GM23248 (cell line): ENCODE measurements around the gene DIDO1. TPM values are rescaled to one million over a fixed set of nuclear protein-coding genes. Genes with fewer than 3 reads are reported as not detected.

Experiments
- DNase-seq: peaks from one replicate; pipeline ENCODE4 v3.0.0-alpha.2; 2015
- H2AFZ ChIP-seq: fragments of 200-600 bp; sonication (generic); 2 replicates; pipeline ENCODE4 v1.6.1; 2016; ENCODE audit warnings: antibody characterized with exemption
- H3F3A ChIP-seq: fragments of 200-600 bp; sonication (generic); 2 replicates; pipeline ENCODE4 v1.6.1; 2016; ENCODE audit warnings: mild to moderate bottlenecking, antibody characterized with exemption, mixed run types; ENCODE audit not compliant: insufficient read depth
- H3K27ac ChIP-seq: fragments of 200-600 bp; sonication (generic); 2 replicates; pipeline ENCODE4 v1.5.1; 2016; ENCODE audit warnings: mild to moderate bottlenecking
- H3K27me3 ChIP-seq: fragments of 200-600 bp; sonication (generic); replicated peaks from 2 replicates; pipeline ENCODE4 v1.6.1; 2016; ENCODE audit warnings: mild to moderate bottlenecking; ENCODE audit not compliant: insufficient read depth
- H3K36me3 ChIP-seq: fragments of 200-600 bp; sonication (generic); 2 replicates; pipeline ENCODE4 v1.6.1; 2016; ENCODE audit warnings: low read depth, mild to moderate bottlenecking
- H3K4me1 ChIP-seq: fragments of 200-600 bp; sonication (generic); 2 replicates; pipeline ENCODE4 v1.6.1; 2016; ENCODE audit warnings: mild to moderate bottlenecking; ENCODE audit not compliant: insufficient read depth
- H3K4me2 ChIP-seq: fragments of 200-600 bp; sonication (generic); one replicate; pipeline ENCODE4 v1.6.1; 2016; ENCODE audit warnings: mild to moderate bottlenecking; ENCODE audit not compliant: unreplicated experiment
- H3K4me3 ChIP-seq: fragments of 200-600 bp; sonication (generic); 2 replicates; pipeline ENCODE4 v1.5.1; 2016; ENCODE audit warnings: mild to moderate bottlenecking
- H3K79me2 ChIP-seq: fragments of 200-600 bp; sonication (generic); 2 replicates; pipeline ENCODE4 v1.6.1; 2016; ENCODE audit warnings: mild to moderate bottlenecking; ENCODE audit not compliant: insufficient read depth
- H3K9ac ChIP-seq: fragments of 200-600 bp; sonication (generic); 2 replicates; pipeline ENCODE4 v1.6.1; 2016; ENCODE audit warnings: mild to moderate bottlenecking
- H3K9me2 ChIP-seq: fragments of 200-600 bp; sonication (generic); 2 replicates; pipeline ENCODE4 v1.6.1; 2016; ENCODE audit warnings: mixed run types, mild to moderate bottlenecking, moderate library complexity; ENCODE audit not compliant: insufficient read depth
- H3K9me3 ChIP-seq: fragments of 200-600 bp; sonication (generic); one replicate; pipeline ENCODE4 v1.6.1; 2017; ENCODE audit warnings: low read depth
- H4K20me1 ChIP-seq: fragments of 200-600 bp; sonication (generic); 2 replicates; pipeline ENCODE4 v1.6.0; 2016; ENCODE audit not compliant: insufficient read depth
- EZH2 ChIP-seq: fragments of 200-600 bp; sonication (generic); IDR thresholded peaks from 2 replicates; pipeline ENCODE4 v1.6.1; 2018; ENCODE audit warnings: antibody characterized with exemption, mild to moderate bottlenecking; ENCODE audit not compliant: insufficient read depth, poor library complexity, severe bottlenecking
- EZH2phosphoT487 ChIP-seq: fragments of 200-600 bp; sonication (generic); IDR thresholded peaks from 2 replicates; pipeline ENCODE4 v1.6.1; 2018; ENCODE audit warnings: antibody characterized with exemption, moderate library complexity, mild to moderate bottlenecking, low read depth; ENCODE audit not compliant: insufficient read depth
- WGBS, 2 experiments: methylation state at CpG; one replicate each; pipeline ENCODE4 v1.1.6; 2015 to 2017; ENCODE audit warnings: low lambda C conversion rate in 2 of 2, low coverage in 1 of 2; ENCODE audit errors: missing lambda C conversion rate in 2 of 2; 5-methylcytosine and 5-hydroxymethylcytosine counted together
- in situ Hi-C: fragments of 300-500 bp; cut with MboI; formaldehyde crosslinking; loops from 2 replicates; pipeline ENCODE4 v1.15.0; 2020
- polyA plus RNA-seq: library from polyadenylated mRNA; unstranded; fragments of >200 nt; fragmentation: Nextera tagmentation; extraction: Ambion mirVana; gene quantifications from 2 replicates; pipeline ENCODE4 v1.2.1, GENCODE V29; 2016
- small RNA-seq: library from RNA; depleted of rRNA; stranded (forward); fragments of <200 nt; gene quantifications from one replicate; pipeline ENCODE3, GENCODE V24; 2014; ENCODE audit warnings: low read depth, low replicate concordance
- total RNA-seq: library from RNA; depleted of rRNA; stranded (reverse); fragments of >200 nt; shearing (Covaris generic); gene quantifications from 2 replicates; pipeline ENCODE4 v1.2.3, GENCODE V29; 2014; rRNA removed

DIDO1 gene
- total and polyA plus RNA-seq, 2 experiments from 2014 or later, result 16.2 to 37.1 TPM

DNA sequence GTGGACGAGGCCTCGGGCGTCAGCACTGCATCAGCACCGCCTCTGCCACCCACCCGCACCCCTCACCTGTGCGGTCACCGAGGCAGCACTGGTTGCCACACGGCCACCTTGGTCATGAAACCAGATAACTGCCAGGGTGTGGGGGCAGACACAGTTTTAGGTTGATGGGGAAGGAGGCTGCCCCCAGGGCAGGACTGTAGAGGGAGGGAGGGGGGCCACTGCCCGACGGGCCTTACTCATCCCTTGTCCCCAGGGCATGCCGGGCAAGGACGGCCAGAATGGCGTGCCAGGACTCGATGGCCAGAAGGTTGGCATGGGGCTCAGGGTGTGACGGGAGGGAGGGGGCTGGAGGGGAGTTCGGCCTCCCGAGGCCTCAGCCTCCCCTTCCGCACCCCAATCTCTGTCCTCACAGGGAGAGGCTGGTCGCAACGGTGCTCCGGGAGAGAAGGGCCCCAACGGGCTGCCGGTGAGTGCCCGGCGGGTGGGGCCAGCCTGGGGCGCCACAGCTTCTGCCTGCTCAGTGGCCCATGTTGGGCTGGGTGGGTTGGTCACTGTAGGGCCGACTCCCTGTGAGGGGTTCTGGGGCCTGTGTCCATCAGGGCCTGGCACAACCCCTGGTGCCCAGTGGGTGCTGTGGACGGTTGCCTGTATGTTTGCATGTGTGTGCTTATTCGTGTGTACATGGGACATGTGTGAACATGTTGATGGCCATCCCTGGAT, 97.6 kb downstream of the DIDO1 start:
- Histone ChIP-seq H3K4me3 (no peak overlapping the region), H3F3A (no peaks in the 10 kb centered on the region), H3K9me3 (no peaks in the 10 kb centered on the region), H3K4me1 (no peaks in the 10 kb centered on the region), H2AFZ (no peak overlapping the region), H3K9ac (no peak overlapping the region), H3K4me2 (no peak overlapping the region), H3K27me3 (no peaks in the 10 kb centered on the region), H3K36me3 (no peaks in the 10 kb centered on the region), H3K79me2 (no peaks in the 10 kb centered on the region), H3K9me2 (no peaks in the 10 kb centered on the region), H4K20me1 (no peaks in the 10 kb centered on the region), H3K27ac (no peak overlapping the region)
- in situ Hi-C loops, result no loop called here
- TF ChIP-seq EZH2phosphoT487 (no peak), EZH2 (no peak)
- DNase-seq, result no peak
- WGBS, 2 experiments, result 75 to 84% methylated on average over 19 to 29 of the region's 29 CpGs

DNA sequence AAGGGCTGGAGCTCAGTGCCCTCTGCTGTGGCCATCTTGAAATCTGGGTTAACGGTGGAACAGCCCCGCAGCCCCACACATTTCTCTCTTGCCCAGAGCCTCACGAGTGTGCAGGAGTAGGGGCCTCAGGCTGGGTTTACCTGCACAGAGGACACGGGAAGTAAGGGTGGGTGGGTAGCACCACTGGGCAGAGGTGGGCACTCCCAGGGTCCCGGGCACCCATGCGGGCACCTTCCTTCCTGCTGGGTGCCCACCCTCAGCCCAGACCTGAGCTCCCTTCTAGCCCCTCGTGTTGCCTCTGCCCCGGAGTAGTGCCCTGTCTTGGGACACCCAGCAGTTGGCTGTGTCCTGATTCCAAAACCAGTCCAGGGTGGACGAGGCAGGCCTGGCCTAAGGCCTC, 98.3 kb downstream of the DIDO1 start:
- in situ Hi-C loops, result no loop called here

More for the DNA sequence above, 98.3 kb downstream of the DIDO1 start:
- no peaks in the 10 kb centered on the region for H3K27me3 ChIP-seq
- no peaks in the 10 kb centered on the region for H3K9me2 ChIP-seq
- H3K27ac ChIP-seq, result no peak overlapping the region
- no peaks in the 10 kb centered on the region for H4K20me1 ChIP-seq
- no peaks in the 10 kb centered on the region for H3K79me2 ChIP-seq
- no peaks in the 10 kb centered on the region for H3K4me1 ChIP-seq
- H2AFZ ChIP-seq, result no peak overlapping the region
- TF ChIP-seq EZH2 (no peak), EZH2phosphoT487 (no peak)
- no peak for DNase-seq
- H3K4me2 ChIP-seq, result no peak overlapping the region
- H3K4me3 ChIP-seq, result no peak overlapping the region
- 71 to 77% methylated on average over 7 to 9 of the region's 9 CpGs for WGBS, 2 experiments
- no peak overlapping the region for H3K9ac ChIP-seq
- H3K36me3 ChIP-seq, result no peaks in the 10 kb centered on the region
- 0 out of 2 replicates have a peak, but pooled peaks cover under 1% of the 10 kb centered on the region for H3F3A ChIP-seq
- no peaks in the 10 kb centered on the region for H3K9me3 ChIP-seq

Small RNA genes within 50 kb of the gene (small RNA-seq; reads per million reads assigned to genes)
- not detected for gene DPH3P1

Other genes with a start within 250 kb of the DIDO1 start
- gene NTSR1, start 217.7 kb downstream of the DIDO1 start, total RNA-seq, result not detected in 2 replicates
- gene NTSR1, start 217.7 kb downstream of the DIDO1 start, polyA plus RNA-seq, result not detected in 2 replicates
- gene MRGBP, start 130.0 kb downstream of the DIDO1 start, total RNA-seq, result 15.7 and 17.7 TPM in 2 replicates
- 18.7 and 19.8 TPM in 2 replicates for gene MRGBP, start 130.0 kb downstream of the DIDO1 start, polyA plus RNA-seq
- 42.4 and 52.2 TPM in 2 replicates for gene OGFR, start 121.7 kb downstream of the DIDO1 start, total RNA-seq
- gene OGFR, start 121.7 kb downstream of the DIDO1 start, polyA plus RNA-seq, result 9.7 and 9.9 TPM in 2 replicates
- not detected in 2 replicates for gene COL9A3, start 109.5 kb downstream of the DIDO1 start, total RNA-seq
- gene COL9A3, start 109.5 kb downstream of the DIDO1 start, polyA plus RNA-seq, result 0.25 TPM in 1 of 2 replicates, not detected in the other
- 17.5 and 18.5 TPM in 2 replicates for gene TCFL5, start 64.7 kb downstream of the DIDO1 start, total RNA-seq
- gene TCFL5, start 64.7 kb downstream of the DIDO1 start, polyA plus RNA-seq, result 1.2 and 1.7 TPM in 2 replicates
- 29.1 and 31.0 TPM in 2 replicates for gene GID8, start 11.6 kb upstream of the DIDO1 start, total RNA-seq
- gene GID8, start 11.6 kb upstream of the DIDO1 start, polyA plus RNA-seq, result 17.5 and 17.6 TPM in 2 replicates
- 11.1 and 19.5 TPM in 2 replicates for gene SLC17A9, start 26.2 kb upstream of the DIDO1 start, total RNA-seq
- 17.7 and 23.2 TPM in 2 replicates for gene SLC17A9, start 26.2 kb upstream of the DIDO1 start, polyA plus RNA-seq
- not detected in 2 replicates for gene BHLHE23, start 80.5 kb upstream of the DIDO1 start, total RNA-seq
- gene BHLHE23, start 80.5 kb upstream of the DIDO1 start, polyA plus RNA-seq, result not detected in 2 replicates